ENCODE measurements around the gene OPCML.

OPCML gene

GRCh38 chr11:133163463-133164419 lies 368.6 kb downstream of the OPCML start:
- Histone ChIP-seq H3K79me2 (ENCODE audit: control insufficient read depth, low read length) (no peaks in the 10 kb centered on the region), H3K4me3 (ENCODE audit: low read length) (no peak overlapping the region), H3K36me3 (ENCODE audit: control insufficient read depth, low read length) (no peaks in the 10 kb centered on the region), H4K20me1 (ENCODE audit: control insufficient read depth, insufficient read depth, low read depth, low read length) (no peaks in the 10 kb centered on the region), H3K4me1 (ENCODE audit: control insufficient read depth, low read length) (no peaks in the 10 kb centered on the region), H3K27me3 (ENCODE audit: control insufficient read depth, low read length) (no peaks in the 10 kb centered on the region), H3K4me2 (ENCODE audit: low read length) (no peak overlapping the region), H3K9me2 (replicated peaks; ENCODE audit: control insufficient read depth, low read length) (no peaks in the 10 kb centered on the region), H3K9me3 (ENCODE audit: control insufficient read depth, insufficient read depth, low read length) (no peaks in the 10 kb centered on the region), H3K27ac (ENCODE audit: low read depth, low read length) (no peak overlapping the region), H3F3A (ENCODE audit: control insufficient read depth, insufficient read depth) (no peaks in the 10 kb centered on the region)
- no peak for TF ChIP-seq EZH2phosphoT487 (IDR thresholded peaks at IDR 0.05; ENCODE audit: borderline replicate concordance, low read length)
- TF ChIP-seq CTCF (IDR thresholded peaks at IDR 0.05; ENCODE audit: low read depth, low read length, poor library complexity, severe bottlenecking) = peak; percentile 73

- H3K79me2 ChIP-seq (ENCODE audit: control insufficient read depth, low read length) = no peaks in the 10 kb centered on the region
- H3K36me3 ChIP-seq (ENCODE audit: control insufficient read depth, low read length) = no peaks in the 10 kb centered on the region
- H3K4me1 ChIP-seq (ENCODE audit: control insufficient read depth, low read length) = no peaks in the 10 kb centered on the region
- TF ChIP-seq CTCF (IDR thresholded peaks at IDR 0.05; ENCODE audit: low read depth, low read length, poor library complexity, severe bottlenecking) (no peak), EZH2phosphoT487 (IDR thresholded peaks at IDR 0.05; ENCODE audit: borderline replicate concordance, low read length) (no peak)
- no peak overlapping the region for H3K4me2 ChIP-seq (ENCODE audit: low read length)
- no peaks in the 10 kb centered on the region for H3F3A ChIP-seq (ENCODE audit: control insufficient read depth, insufficient read depth)
- no peak overlapping the region for H3K27ac ChIP-seq (ENCODE audit: low read depth, low read length)
- H3K9me2 ChIP-seq (replicated peaks; ENCODE audit: control insufficient read depth, low read length) = no peaks in the 10 kb centered on the region
- no peaks in the 10 kb centered on the region for H3K27me3 ChIP-seq (ENCODE audit: control insufficient read depth, low read length)
- no peaks in the 10 kb centered on the region for H3K9me3 ChIP-seq (ENCODE audit: control insufficient read depth, insufficient read depth, low read length)
- no peak overlapping the region for H3K4me3 ChIP-seq (ENCODE audit: low read length)
- no peaks in the 10 kb centered on the region for H4K20me1 ChIP-seq (ENCODE audit: control insufficient read depth, insufficient read depth, low read depth, low read length)
Measured at GRCh38 chr11:133162227-133162626, 370.1 kb downstream of the OPCML start.

- H3F3A ChIP-seq (ENCODE audit: control insufficient read depth, insufficient read depth) = no peaks in the 10 kb centered on the region
- H3K9me2 ChIP-seq (replicated peaks; ENCODE audit: control insufficient read depth, low read length) = no peaks in the 10 kb centered on the region
- H3K36me3 ChIP-seq (ENCODE audit: control insufficient read depth, low read length) = no peaks in the 10 kb centered on the region
- H3K79me2 ChIP-seq (ENCODE audit: control insufficient read depth, low read length) = no peaks in the 10 kb centered on the region
- H4K20me1 ChIP-seq (ENCODE audit: control insufficient read depth, insufficient read depth, low read depth, low read length) = no peaks in the 10 kb centered on the region
- H3K4me2 ChIP-seq (ENCODE audit: low read length) = no peak overlapping the region
- no peaks in the 10 kb centered on the region for H3K4me1 ChIP-seq (ENCODE audit: control insufficient read depth, low read length)
- H3K27me3 ChIP-seq (ENCODE audit: control insufficient read depth, low read length) = no peaks in the 10 kb centered on the region
- H3K9me3 ChIP-seq (ENCODE audit: control insufficient read depth, insufficient read depth, low read length) = no peaks in the 10 kb centered on the region
- H3K4me3 ChIP-seq (ENCODE audit: low read length) = no peak overlapping the region
- no peak overlapping the region for H3K27ac ChIP-seq (ENCODE audit: low read depth, low read length)
- TF ChIP-seq CTCF (IDR thresholded peaks at IDR 0.05; ENCODE audit: low read depth, low read length, poor library complexity, severe bottlenecking) (no peak), EZH2phosphoT487 (IDR thresholded peaks at IDR 0.05; ENCODE audit: borderline replicate concordance, low read length) (no peak)
Measured at GRCh38 chr11:133160754-133161153, 371.5 kb downstream of the OPCML start.

Data from DOHH2 (cell line).